ENCODE measurements around the gene RECK. TPM values are rescaled to one million over a fixed set of nuclear protein-coding genes. Genes with fewer than 3 reads are reported as not detected.

Gene RECK
- total and polyA plus RNA-seq, 2 experiments from 2014 or later, result 8.1 to 11.6 TPM

- H3K9me3 Mint-ChIP-seq, result no peaks in the 10 kb centered on the region; the same call in 2 of the 3 replicates
- Histone ChIP-seq H4K20me1 (replicated peaks; ENCODE audit: insufficient read depth) (no peaks in the 10 kb centered on the region; the same call in 1 of the 2 replicates), H3K27ac (ENCODE audit: low read depth) (no peak overlapping the region), H3K4me2 (peak overlapping the region; percentile 72), H3K36me3 (ENCODE audit: insufficient read depth) (no peaks in the 10 kb centered on the region), H2AFZ (0 out of 2 replicates have a peak overlapping the region, but pooled peaks have one; percentile 80), H3K4me1 (ENCODE audit: insufficient read depth) (peaks cover 21% of the 10 kb centered on the region), H3K4me3 (peak overlapping the region; percentile 36; the same call in 1 of the 2 replicates), H3K27me3 (ENCODE audit: insufficient read depth) (peaks cover 56% of the 10 kb centered on the region), H3K9me2 (ENCODE audit: insufficient read depth) (no peaks in the 10 kb centered on the region), H3F3A (replicated peaks; ENCODE audit: low read depth) (peaks cover 7% of the 10 kb centered on the region; the same call in 1 of the 2 replicates), H3K79me2 (replicated peaks; ENCODE audit: insufficient read depth) (no peaks in the 10 kb centered on the region)
- peaks cover 20% of the 10 kb centered on the region for H3K4me1 Mint-ChIP-seq
- H3K36me3 Mint-ChIP-seq (ENCODE audit: low read depth), result no peaks in the 10 kb centered on the region
- no peak for ATAC-seq
- no peak for DNase-seq (ENCODE audit: low spot score)
- H3K4me3 Mint-ChIP-seq, result peak overlapping the region; percentile 6; the same call in 1 of the 3 replicates
- peaks cover 42% of the 10 kb centered on the region for H3K27me3 Mint-ChIP-seq (ENCODE audit: insufficient read depth, low read depth, poor library complexity)
- H3K27ac Mint-ChIP-seq, result no peak overlapping the region
- no peak for TF ChIP-seq REST (IDR thresholded peaks at IDR 0.05; ENCODE audit: unreplicated experiment)
- no peak for TF ChIP-seq JUNB (IDR thresholded peaks at IDR 0.05; ENCODE audit: unreplicated experiment)
- no peak for TF ChIP-seq EZH2phosphoT487 (IDR thresholded peaks at IDR 0.05; ENCODE audit: unreplicated experiment)
- TF ChIP-seq ZNF331 (CRISPR knock-in tag; IDR thresholded peaks at IDR 0.05; ENCODE audit: low read depth), result no peak
- no peak for TF ChIP-seq CTCF (conservative IDR thresholded peaks at IDR 0.05; ENCODE audit: low read depth in 2 of 2)
- TF ChIP-seq POLR2AphosphoS5 (IDR thresholded peaks at IDR 0.05; ENCODE audit: low read depth), result no peak
- no peak for TF ChIP-seq CREB1 (CRISPR knock-in tag; IDR thresholded peaks at IDR 0.05; ENCODE audit: low read depth)
- TF ChIP-seq ZNF114 (CRISPR knock-in tag; IDR thresholded peaks at IDR 0.05), result no peak
- no peak for TF ChIP-seq STAT1 (IDR thresholded peaks at IDR 0.05; ENCODE audit: unreplicated experiment)
- TF ChIP-seq ETS1 (IDR thresholded peaks at IDR 0.05), result no peak
- TF ChIP-seq NANOG (IDR thresholded peaks at IDR 0.05; ENCODE audit: borderline replicate concordance), result no peak
Observed at GRCh38 chr9:36132086-36132485, 95.4 kb downstream of the RECK start.
